Testis (tissue), 3 donors: ENCODE data around the gene GRIA4. TPM values are rescaled to one million over a fixed set of nuclear protein-coding genes. Genes with fewer than 3 reads are reported as not detected.

ENCODE experiments used
- DNase-seq: peaks from one replicate; pipeline ENCODE4 v3.0.0-alpha.2; 2019
- H3K27ac ChIP-seq, 2 donors: fragments of 200-600 bp; sonication (generic); one replicate each; pipeline ENCODE4 v1.5.1; 2019
- H3K27me3 ChIP-seq: fragments of 200-600 bp; sonication (generic); one replicate; pipeline ENCODE4 v1.5.1; 2019
- H3K36me3 ChIP-seq: fragments of 200-600 bp; sonication (generic); one replicate; pipeline ENCODE4 v1.5.1; 2017; ENCODE audit warnings: low read depth; ENCODE audit errors: missing control alignments
- H3K4me1 ChIP-seq: fragments of 200-600 bp; sonication (generic); one replicate; pipeline ENCODE4 v1.5.1; 2019
- H3K4me3 ChIP-seq, 2 donors: fragments of 200-600 bp; sonication (generic); one replicate each; pipeline ENCODE4 v1.5.1; 2017 to 2019
- H3K9me3 ChIP-seq: fragments of 200-600 bp; sonication (generic); one replicate; pipeline ENCODE4 v1.5.1; 2017
- CTCF ChIP-seq, 3 experiments: fragments of 450-650 bp in 2 of 3; fragments of 200-600 bp in 1 of 3; sonication (generic) in 1 of 3; IDR thresholded peaks; one replicate each; pipeline ENCODE4 v1.5.1; 2016 to 2019; ENCODE audit warnings: antibody characterized with exemption in 3 of 3, mild to moderate bottlenecking in 2 of 3, moderate library complexity in 1 of 3
- POLR2A ChIP-seq: fragments of 450-650 bp; IDR thresholded peaks from one replicate; pipeline ENCODE4 v1.6.1; 2017; ENCODE audit warnings: antibody characterized with exemption, mild to moderate bottlenecking, moderate library complexity
- WGBS, 2 donors: methylation state at CpG; one replicate each; pipeline ENCODE4 v1.1.5; 2018; 5-methylcytosine and 5-hydroxymethylcytosine counted together
- intact Hi-C: fragments of 100-400 bp; cut with DNase I; formaldehyde crosslinking; loops from one replicate; pipeline ENCODE4 v1.15.1; 2023; ENCODE audit warnings: low total_unique reads
- polyA plus RNA-seq: library from polyadenylated mRNA; stranded (reverse); fragments of 350-450 nt; fragmentation: Illumina TruSeq; extraction: RNeasy Lipid Tissue Mini Kit (QIAGEN cat#74804); gene quantifications from one replicate; pipeline ENCODE4 v1.2.3, GENCODE V29; 2014; ENCODE audit warnings: low read depth, low replicate concordance; ENCODE audit not compliant: insufficient read depth
- total RNA-seq, 2 donors: library from RNA; depleted of rRNA; stranded (reverse); fragments of >200 nt; gene quantifications; one replicate each; pipeline ENCODE4 v1.2.3, GENCODE V29; 2016

GRIA4 gene
- total and polyA plus RNA-seq, 3 donors from 2014 or later: 0.08 to 1.1 (median 0.18) TPM

GRCh38 chr11:105754260-105754659 lies 144.4 kb downstream of the GRIA4 start:
- DNase-seq: no peak
- intact Hi-C loops: no loop called here
- Histone ChIP-seq H3K27ac (no peak overlapping the region), H3K36me3 (no peaks in the 10 kb centered on the region), H3K4me3 (no peak overlapping the region), H3K27me3 (no peaks in the 10 kb centered on the region), H3K4me1 (no peaks in the 10 kb centered on the region), H3K9me3 (no peaks in the 10 kb centered on the region)
- TF ChIP-seq CTCF (IDR thresholded peaks at IDR 0.05) (no peak), POLR2A (no peak)
- 92 to 93% methylated on average over 1 of the region's 1 CpG for WGBS, 2 donors

DNA sequence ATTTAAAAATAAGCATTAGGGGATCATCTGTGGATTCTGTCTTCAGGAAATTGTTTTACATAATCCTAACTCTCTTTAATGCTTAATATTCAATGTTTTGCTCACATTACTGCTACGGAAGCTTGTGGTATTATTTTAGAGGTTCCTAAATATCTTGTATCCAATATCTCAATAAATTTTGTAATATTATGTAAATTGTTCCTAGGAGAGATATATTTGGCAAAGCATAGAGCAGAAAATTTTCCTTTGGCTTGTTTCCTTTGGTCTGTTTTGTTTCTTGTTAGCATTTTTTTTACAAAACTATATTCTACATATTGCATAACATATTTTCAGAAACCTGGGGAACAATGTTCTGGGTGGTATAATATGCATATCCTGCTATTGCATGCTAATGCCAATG lies 144.8 kb downstream of the GRIA4 start:
- Histone ChIP-seq H3K27me3 (no peaks in the 10 kb centered on the region), H3K4me3 (no peak overlapping the region), H3K27ac (no peak overlapping the region), H3K36me3 (no peaks in the 10 kb centered on the region), H3K4me1 (no peaks in the 10 kb centered on the region), H3K9me3 (no peaks in the 10 kb centered on the region)
- no peak for DNase-seq
- intact Hi-C loops: no loop called here
- TF ChIP-seq POLR2A (no peak), CTCF (IDR thresholded peaks at IDR 0.05) (no peak)
- WGBS, 2 donors: 64 to 86% methylated on average over 1 of the region's 1 CpG

DNA sequence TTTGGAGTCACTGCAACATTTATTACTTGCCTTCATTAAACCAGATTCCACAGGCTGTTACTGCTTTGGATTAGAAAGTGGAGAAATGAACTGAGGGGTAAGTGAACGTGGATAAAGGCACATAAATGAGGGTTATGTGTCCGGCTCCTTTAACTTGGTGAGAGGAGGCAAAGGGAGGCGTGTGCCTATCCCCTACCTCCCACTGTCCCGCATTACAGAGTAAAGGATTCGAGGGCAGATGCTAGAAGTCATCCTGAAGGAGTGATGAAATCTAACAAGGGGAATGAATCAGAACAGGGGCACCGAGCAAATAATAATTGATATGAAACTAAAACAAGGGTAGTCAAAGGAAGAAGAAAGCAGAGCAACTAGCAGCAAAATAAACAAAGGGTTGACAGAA lies 147.2 kb downstream of the GRIA4 start:
- no peak overlapping the region for H3K4me3 ChIP-seq
- DNase-seq: no peak
- no peaks in the 10 kb centered on the region for H3K4me1 ChIP-seq
- H3K27ac ChIP-seq: no peak overlapping the region
- intact Hi-C loops: no loop called here
- no peaks in the 10 kb centered on the region for H3K9me3 ChIP-seq
- H3K36me3 ChIP-seq: no peaks in the 10 kb centered on the region
- WGBS, 2 donors: 55 to 56% methylated on average over 6 of the region's 6 CpGs
- H3K27me3 ChIP-seq: no peaks in the 10 kb centered on the region
- no peak for TF ChIP-seq POLR2A
- no peak for TF ChIP-seq CTCF (IDR thresholded peaks at IDR 0.05)

DNA sequence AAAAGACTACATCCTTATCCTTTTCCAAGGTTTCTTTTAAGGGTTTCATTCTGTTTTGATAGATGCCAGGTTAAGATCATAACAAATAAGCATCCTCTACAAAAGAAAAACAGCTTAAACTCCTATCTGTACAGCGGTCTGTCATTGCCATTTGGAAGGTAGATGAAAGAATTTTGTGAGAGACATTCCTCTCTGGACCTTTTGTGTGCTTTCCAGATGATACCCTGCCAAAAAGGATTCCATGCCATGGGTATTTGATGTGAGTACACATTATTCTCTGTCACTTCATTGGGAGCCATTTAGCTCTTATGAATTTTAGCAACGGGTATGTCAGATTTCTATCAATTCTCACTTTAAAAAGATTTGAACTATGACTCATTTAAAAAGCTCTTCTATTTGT lies 153.7 kb downstream of the GRIA4 start:
- Histone ChIP-seq H3K4me3 (no peak overlapping the region), H3K9me3 (no peaks in the 10 kb centered on the region), H3K4me1 (no peaks in the 10 kb centered on the region), H3K27ac (no peak overlapping the region), H3K27me3 (no peaks in the 10 kb centered on the region), H3K36me3 (no peaks in the 10 kb centered on the region)
- no peak for DNase-seq
- WGBS, 2 donors: 84 to 93% methylated on average over 2 of the region's 2 CpGs
- intact Hi-C loops: no loop called here
- TF ChIP-seq POLR2A: no peak
- no peak for TF ChIP-seq CTCF (IDR thresholded peaks at IDR 0.05)

- no peaks in the 10 kb centered on the region for H3K36me3 ChIP-seq
- no peaks in the 10 kb centered on the region for H3K27me3 ChIP-seq
- intact Hi-C loops: no loop called here
- no peaks in the 10 kb centered on the region for H3K4me1 ChIP-seq
- no peak for DNase-seq
- TF ChIP-seq POLR2A (no peak), CTCF (IDR thresholded peaks at IDR 0.05) (no peak)
- no peak overlapping the region for H3K4me3 ChIP-seq
- H3K9me3 ChIP-seq: no peaks in the 10 kb centered on the region
- no peak overlapping the region for H3K27ac ChIP-seq
These were observed 158.1 kb downstream of the GRIA4 start for GRCh38 chr11:105767931-105768330.
